Keratinocyte (primary cell): Measurements from ENCODE around the gene ACSS2. TPM values are rescaled to one million over a fixed set of nuclear protein-coding genes. Genes with fewer than 3 reads are reported as not detected.
"Not testable (repeated sequence)": the region's sequence is repeated elsewhere in the genome, so short reads cannot be mapped to it uniquely, and the experiment has no call there.

Source experiments
- DNase-seq: peaks from one replicate; pipeline ENCODE4 v3.0.0-alpha.2; 2011; ENCODE audit warnings: low read depth, missing footprints, low spot score
- FAIRE-seq: peaks from 2 replicates; lab custom pipeline; 2011; peaks lifted over from hg19 to GRCh38; lab: Jason Lieb, UNC
- H2AFZ ChIP-seq: 2 replicates; pipeline ENCODE4 v1.6.0; 2012; ENCODE audit warnings: low read length, control low read depth, inconsistent platforms; ENCODE audit not compliant: control insufficient read depth
- H3K27ac ChIP-seq: 2 replicates; pipeline ENCODE4 v1.5.1; 2011; ENCODE audit warnings: low read length; ENCODE audit not compliant: control insufficient read depth, insufficient read depth
- H3K27me3 ChIP-seq: 3 replicates; pipeline ENCODE4 v1.6.0; 2011; ENCODE audit warnings: low read length; ENCODE audit not compliant: control insufficient read depth, insufficient read depth; ENCODE audit errors: extremely low read depth
- H3K36me3 ChIP-seq, 2 experiments: 2 replicates in 1 of 2; 3 replicates in 1 of 2; pipeline ENCODE4 v1.5.1; 2011; ENCODE audit warnings: low read length in 2 of 2, mild to moderate bottlenecking in 1 of 2; ENCODE audit not compliant: control insufficient read depth in 2 of 2, insufficient read depth in 2 of 2; ENCODE audit errors: extremely low read depth in 1 of 2
- H3K4me1 ChIP-seq: 3 replicates; pipeline ENCODE4 v1.5.1; 2011; ENCODE audit warnings: low read length; ENCODE audit not compliant: control insufficient read depth, insufficient read depth; ENCODE audit errors: extremely low read depth
- H3K4me2 ChIP-seq: 3 replicates; pipeline ENCODE4 v1.6.0; 2011; ENCODE audit warnings: low read depth, low read length; ENCODE audit not compliant: control insufficient read depth, insufficient read depth; ENCODE audit errors: extremely low read depth
- H3K4me3 ChIP-seq, 3 experiments: fragments of 200-600 bp in 1 of 3; sonication (generic) in 1 of 3; 2 replicates in 2 of 3; 3 replicates in 1 of 3; pipeline ENCODE4 v1.5.1; 2011 to 2016; ENCODE audit warnings: low read length in 3 of 3, mild to moderate bottlenecking in 3 of 3, control low read depth in 2 of 3, inconsistent platforms in 1 of 3, low read depth in 1 of 3, mixed read lengths in 1 of 3, mixed run types in 1 of 3, moderate library complexity in 1 of 3; ENCODE audit not compliant: control insufficient read depth in 2 of 3, insufficient read depth in 2 of 3; ENCODE audit errors: extremely low read depth in 1 of 3
- H3K79me2 ChIP-seq: 2 replicates; pipeline ENCODE4 v1.6.0; 2012; ENCODE audit warnings: low read length; ENCODE audit not compliant: control insufficient read depth, insufficient read depth
- H3K9ac ChIP-seq: 3 replicates; pipeline ENCODE4 v1.6.0; 2011; ENCODE audit warnings: low read length; ENCODE audit not compliant: control insufficient read depth, insufficient read depth; ENCODE audit errors: extremely low read depth
- H3K9me1 ChIP-seq: 3 replicates; pipeline ENCODE4 v1.6.0; 2011; ENCODE audit warnings: low read length; ENCODE audit not compliant: control insufficient read depth, insufficient read depth; ENCODE audit errors: extremely low read depth
- H3K9me3 ChIP-seq: 2 replicates; pipeline ENCODE4 v1.5.1; 2012; ENCODE audit warnings: low read depth, low read length; ENCODE audit not compliant: control insufficient read depth
- H4K20me1 ChIP-seq: 3 replicates; pipeline ENCODE4 v1.6.0; 2011; ENCODE audit warnings: low read length; ENCODE audit not compliant: control insufficient read depth, insufficient read depth; ENCODE audit errors: extremely low read depth
- CTCF ChIP-seq, 3 experiments: IDR thresholded peaks in 1 of 3; conservative IDR thresholded peaks in 1 of 3; optimal IDR thresholded peaks in 1 of 3; 2 replicates in 2 of 3; 3 replicates in 1 of 3; pipeline versions ENCODE3 to v1.5.1; 2011; ENCODE audit warnings: low read length in 3 of 3, mild to moderate bottlenecking in 3 of 3, moderate library complexity in 2 of 3, control low read depth in 1 of 3, inconsistent platforms in 1 of 3; ENCODE audit not compliant: insufficient read depth in 2 of 3; ENCODE audit errors: extremely low read depth in 1 of 3
- EZH2 ChIP-seq: IDR thresholded peaks from one replicate; pipeline ENCODE4 v1.6.1; 2012; ENCODE audit warnings: inconsistent platforms, mild to moderate bottlenecking, low read length, moderate library complexity
- dilution Hi-C: fragments of 300-500 bp; cut with MboI; formaldehyde crosslinking; loops from one replicate; pipeline ENCODE4 v1.7.0; 2020; ENCODE audit warnings: low sequenced_read_pairs; ENCODE audit not compliant: extremely low pct_ligation_motif_present
- polyA plus RNA-seq, 5 experiments: library from polyadenylated mRNA; depleted of rRNA in 3 of 5; stranded (reverse) in 3 of 5; stranded (forward) in 1 of 5; unstranded in 1 of 5; fragments of >200 nt; gene quantifications; 1 replicate in 1 of 5; 2 replicates in 3 of 5; 3 replicates in 1 of 5; pipeline versions ENCODE4 v1.2.1 to v1.2.3, GENCODE V29; 2011 to 2012; ENCODE audit warnings: missing spikeins in 2 of 5, low read depth in 1 of 5, low replicate concordance in 1 of 5

ACSS2 gene
- polyA plus RNA-seq, 1 donor (not counting 4 experiments of a cell fraction or from before 2014, with no cell fraction given), result 90.6 TPM

DNA sequence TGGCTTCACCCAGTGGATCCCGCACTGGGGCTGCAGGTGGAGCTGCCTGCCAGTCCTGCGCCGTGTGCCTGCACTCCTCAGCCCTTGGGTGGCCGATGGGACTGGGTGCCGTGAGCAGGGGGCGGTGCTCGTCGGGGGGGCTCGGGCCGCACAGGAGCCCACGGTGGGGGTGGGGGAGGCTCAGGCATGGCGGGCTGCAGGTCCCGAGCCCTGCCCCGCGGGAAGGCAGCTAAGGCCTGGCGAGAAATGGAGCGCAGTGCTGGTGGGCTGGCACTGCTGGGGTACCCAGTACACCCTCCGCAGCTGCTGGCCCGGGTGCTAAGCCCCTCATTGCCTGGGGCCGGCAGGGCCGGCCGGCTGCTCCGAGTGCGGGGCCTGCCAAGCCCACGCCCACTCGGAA, 22.3 kb downstream of the ACSS2 start:
- dilution Hi-C loops, FAIRE-seq, H2AFZ ChIP-seq, H3K9ac ChIP-seq, H3K4me3 ChIP-seq, H3K9me1 ChIP-seq, H3K9me3 ChIP-seq, H3K27ac ChIP-seq, H3K4me1 ChIP-seq, H3K4me2 ChIP-seq, H3K36me3 ChIP-seq, H3K27me3 ChIP-seq, H4K20me1 ChIP-seq, DNase-seq: not testable (repeated sequence)
- peaks cover 12% of the 10 kb centered on the region for H3K79me2 ChIP-seq

DNA sequence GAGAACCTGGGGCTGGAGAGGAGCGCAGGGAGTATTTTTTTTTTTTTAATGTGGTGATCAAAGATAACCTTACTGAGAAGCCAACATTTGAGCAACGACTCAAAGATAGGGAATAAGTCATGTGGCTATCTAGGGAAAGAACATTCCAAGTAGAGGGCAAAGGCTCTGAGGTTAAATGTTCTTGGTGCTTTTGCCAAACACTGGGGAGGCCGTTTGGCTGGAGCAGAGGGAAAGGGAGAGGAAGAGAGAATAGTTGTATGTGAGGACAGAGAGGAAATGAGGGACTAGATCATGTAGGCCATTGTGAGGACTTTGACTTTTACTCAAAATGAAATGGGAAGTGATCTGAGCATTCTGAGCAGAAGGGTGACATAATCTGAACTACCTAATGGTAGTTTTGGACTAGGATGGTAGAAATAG, 27.8 kb downstream of the ACSS2 start:
- FAIRE-seq, result no peak
- dilution Hi-C loops, result no loop called here

More for the DNA sequence above, 27.8 kb downstream of the ACSS2 start:
- Histone ChIP-seq H3K9me3 (no peaks in the 10 kb centered on the region), H2AFZ (no peak overlapping the region), H3K27me3 (no peaks in the 10 kb centered on the region), H3K4me1 (peaks cover 20% of the 10 kb centered on the region), H4K20me1 (peaks cover 6% of the 10 kb centered on the region), H3K4me2 (no peak overlapping the region), H3K27ac (no peak overlapping the region), H3K79me2 (peaks cover 3% of the 10 kb centered on the region), H3K9me1 (peaks cover 4% of the 10 kb centered on the region), H3K4me3 (no peak overlapping the region), H3K9ac (no peak overlapping the region), H3K36me3 (peaks cover 3 to 13% of the 10 kb centered on the region in 2 experiments)
- DNase-seq, result no peak
- TF ChIP-seq CTCF (optimal IDR thresholded peaks at IDR 0.05 in 1 of 3, IDR thresholded peaks at IDR 0.05 in 1 of 3, conservative IDR thresholded peaks at IDR 0.05 in 1 of 3; ENCODE audit: extremely low read depth in 1 of 3, insufficient read depth in 2 of 3, low read length in 3 of 3) (no peak), EZH2 (no peak)
